ENCODE data around the gene PNO1.
A peak's percentile ranks its signal among the peaks of the same experiment; 100 is the strongest.

PNO1 gene

GRCh38 chr2:68157002-68157401, 686 bp upstream of the PNO1 start (continued):
- TF ChIP-seq, protein P1, sequence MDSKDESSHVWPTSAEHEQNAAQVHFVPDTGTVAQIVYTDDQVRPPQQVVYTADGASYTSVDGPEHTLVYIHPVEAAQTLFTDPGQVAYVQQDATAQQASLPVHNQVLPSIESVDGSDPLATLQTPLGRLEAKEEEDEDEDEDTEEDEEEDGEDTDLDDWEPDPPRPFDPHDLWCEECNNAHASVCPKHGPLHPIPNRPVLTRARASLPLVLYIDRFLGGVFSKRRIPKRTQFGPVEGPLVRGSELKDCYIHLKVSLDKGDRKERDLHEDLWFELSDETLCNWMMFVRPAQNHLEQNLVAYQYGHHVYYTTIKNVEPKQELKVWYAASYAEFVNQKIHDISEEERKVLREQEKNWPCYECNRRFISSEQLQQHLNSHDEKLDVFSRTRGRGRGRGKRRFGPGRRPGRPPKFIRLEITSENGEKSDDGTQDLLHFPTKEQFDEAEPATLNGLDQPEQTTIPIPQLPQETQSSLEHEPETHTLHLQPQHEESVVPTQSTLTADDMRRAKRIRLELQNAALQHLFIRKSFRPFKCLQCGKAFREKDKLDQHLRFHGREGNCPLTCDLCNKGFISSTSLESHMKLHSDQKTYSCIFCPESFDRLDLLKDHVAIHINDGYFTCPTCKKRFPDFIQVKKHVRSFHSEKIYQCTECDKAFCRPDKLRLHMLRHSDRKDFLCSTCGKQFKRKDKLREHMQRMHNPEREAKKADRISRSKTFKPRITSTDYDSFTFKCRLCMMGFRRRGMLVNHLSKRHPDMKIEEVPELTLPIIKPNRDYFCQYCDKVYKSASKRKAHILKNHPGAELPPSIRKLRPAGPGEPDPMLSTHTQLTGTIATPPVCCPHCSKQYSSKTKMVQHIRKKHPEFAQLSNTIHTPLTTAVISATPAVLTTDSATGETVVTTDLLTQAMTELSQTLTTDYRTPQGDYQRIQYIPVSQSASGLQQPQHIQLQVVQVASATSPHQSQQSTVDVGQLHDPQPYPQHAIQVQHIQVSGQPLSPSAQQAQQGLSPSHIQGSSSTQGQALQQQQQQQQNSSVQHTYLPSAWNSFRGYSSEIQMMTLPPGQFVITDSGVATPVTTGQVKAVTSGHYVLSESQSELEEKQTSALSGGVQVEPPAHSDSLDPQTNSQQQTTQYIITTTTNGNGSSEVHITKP (tag by site-specific recombination; IDR thresholded peaks at IDR 0.05): no peak
- TF ChIP-seq ZBTB1 (tag by site-specific recombination; IDR thresholded peaks at IDR 0.05) (no peak), ZNF670 (tag by site-specific recombination; IDR thresholded peaks at IDR 0.05; ENCODE audit: low read depth) (no peak), ZNF571 (tag by site-specific recombination; IDR thresholded peaks at IDR 0.05) (no peak), GFI1B (tag by site-specific recombination; IDR thresholded peaks at IDR 0.05) (no peak), GLIS2 (tag by site-specific recombination; IDR thresholded peaks at IDR 0.05) (0 out of 2 replicates have a peak, but pooled peaks have one; percentile 40), ZNF19 (tag by site-specific recombination; IDR thresholded peaks at IDR 0.05; ENCODE audit: low read depth) (no peak), ZNF830 (tag by site-specific recombination; IDR thresholded peaks at IDR 0.05; ENCODE audit: low read depth) (no peak), KLF9 (tag by site-specific recombination; IDR thresholded peaks at IDR 0.05; ENCODE audit: low read depth) (no peak), ZNF549 (tag by site-specific recombination; IDR thresholded peaks at IDR 0.05) (no peak), ZFP37 (tag by site-specific recombination; IDR thresholded peaks at IDR 0.05) (peak; percentile 78; the same call in 1 of the 2 replicates), ZNF169 (tag by site-specific recombination; IDR thresholded peaks at IDR 0.05) (no peak), ZBTB17 (tag by site-specific recombination; IDR thresholded peaks at IDR 0.05) (peak; percentile 91), ZNF133 (tag by site-specific recombination; IDR thresholded peaks at IDR 0.05) (no peak), ZSCAN16 (tag by site-specific recombination; IDR thresholded peaks at IDR 0.05) (no peak)
- TF ChIP-seq, protein P2, sequence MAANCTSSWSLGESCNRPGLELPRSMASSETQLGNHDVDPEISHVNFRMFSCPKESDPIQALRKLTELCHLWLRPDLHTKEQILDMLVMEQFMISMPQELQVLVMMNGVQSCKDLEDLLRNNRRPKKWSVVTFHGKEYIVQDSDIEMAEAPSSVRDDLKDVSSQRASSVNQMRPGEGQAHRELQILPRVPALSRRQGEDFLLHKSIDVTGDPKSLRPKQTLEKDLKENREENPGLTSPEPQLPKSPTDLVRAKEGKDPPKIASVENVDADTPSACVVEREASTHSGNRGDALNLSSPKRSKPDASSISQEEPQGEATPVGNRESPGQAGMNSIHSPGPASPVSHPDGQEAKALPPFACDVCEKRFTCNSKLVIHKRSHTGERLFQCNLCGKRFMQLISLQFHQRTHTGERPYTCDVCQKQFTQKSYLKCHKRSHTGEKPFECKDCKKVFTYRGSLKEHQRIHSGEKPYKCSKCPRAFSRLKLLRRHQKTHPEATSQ (tag by site-specific recombination; IDR thresholded peaks at IDR 0.05): no peak
- TF ChIP-seq, protein P3, sequence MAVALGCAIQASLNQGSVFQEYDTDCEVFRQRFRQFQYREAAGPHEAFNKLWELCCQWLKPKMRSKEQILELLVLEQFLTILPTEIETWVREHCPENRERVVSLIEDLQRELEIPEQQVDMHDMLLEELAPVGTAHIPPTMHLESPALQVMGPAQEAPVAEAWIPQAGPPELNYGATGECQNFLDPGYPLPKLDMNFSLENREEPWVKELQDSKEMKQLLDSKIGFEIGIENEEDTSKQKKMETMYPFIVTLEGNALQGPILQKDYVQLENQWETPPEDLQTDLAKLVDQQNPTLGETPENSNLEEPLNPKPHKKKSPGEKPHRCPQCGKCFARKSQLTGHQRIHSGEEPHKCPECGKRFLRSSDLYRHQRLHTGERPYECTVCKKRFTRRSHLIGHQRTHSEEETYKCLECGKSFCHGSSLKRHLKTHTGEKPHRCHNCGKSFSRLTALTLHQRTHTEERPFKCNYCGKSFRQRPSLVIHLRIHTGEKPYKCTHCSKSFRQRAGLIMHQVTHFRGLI (tag by site-specific recombination; IDR thresholded peaks at IDR 0.05): peak; percentile 90

GRCh38 chr2:68158134-68158447, 403 bp downstream of the PNO1 start:
- Histone ChIP-seq H3K4me1 (ENCODE audit: control insufficient read depth, insufficient read depth, low read length) (no peaks in the 10 kb centered on the region; the same call in 1 of the 2 replicates), H3K9me3 (ENCODE audit: control insufficient read depth, insufficient read depth, low read depth, low read length) (no peaks in the 10 kb centered on the region), H3K27ac (ENCODE audit: extremely low read depth, low read depth, low read length) (peak overlapping the region; percentile 95), H3K36me3 (ENCODE audit: control insufficient read depth in 2 of 2, insufficient read depth in 1 of 2, low read length in 2 of 2) (peaks cover 31 to 33% of the 10 kb centered on the region in 2 experiments), H3K4me3 (ENCODE audit: low read depth, low read length) (peak overlapping the region; percentile 80)
- ChIA-PET CTCF (interaction anchor here (0.8 to 1.8 kb wide), 2 partner anchors 70 to 125 kb away, joined by 3 to 8 read pairs; no protein-coding TSS in a partner anchor), POLR2A (interaction anchor here (1.6 to 2.4 kb wide), 2 partner anchors 10 to 94 kb away, joined by 7 to 9 read pairs; partner anchors contain the start of gene PPP3R1)
- peak; percentile 4; the same call in 1 of the 2 replicates for TF ChIP-seq KLF16 (tag by site-specific recombination; IDR thresholded peaks at IDR 0.05)
- TF ChIP-seq KLF9 (tag by site-specific recombination; IDR thresholded peaks at IDR 0.05; ENCODE audit: low read depth): no peak
- no peak for TF ChIP-seq ZNF16 (tag by site-specific recombination; IDR thresholded peaks at IDR 0.05; ENCODE audit: low read depth)
